Tongue (tissue), 2 donors: ENCODE results near the gene SPG11. TPM values are rescaled to one million over a fixed set of nuclear protein-coding genes. Genes with fewer than 3 reads are reported as not detected.
"Not testable (repeated sequence)": the region's sequence is repeated elsewhere in the genome, so short reads cannot be mapped to it uniquely, and the experiment has no call there.

Experiments used
- DNase-seq: peaks from one replicate; pipeline ENCODE4 v3.0.0-alpha.2; 2015
- total RNA-seq: library from RNA; depleted of rRNA; stranded (reverse); fragments of >200 nt; gene quantifications from one replicate; pipeline ENCODE4 v1.2.3, GENCODE V29; 2014

Gene SPG11
- 82.6 TPM for total RNA-seq

- DNase-seq, result peak; percentile 99
These were observed at the start of gene SPG11 for GRCh38 chr15:44663410-44664308. SPG11 (minus strand) TSS chr15:44663662; CDS start chr15:44663647, 15 bp downstream.

DNA sequence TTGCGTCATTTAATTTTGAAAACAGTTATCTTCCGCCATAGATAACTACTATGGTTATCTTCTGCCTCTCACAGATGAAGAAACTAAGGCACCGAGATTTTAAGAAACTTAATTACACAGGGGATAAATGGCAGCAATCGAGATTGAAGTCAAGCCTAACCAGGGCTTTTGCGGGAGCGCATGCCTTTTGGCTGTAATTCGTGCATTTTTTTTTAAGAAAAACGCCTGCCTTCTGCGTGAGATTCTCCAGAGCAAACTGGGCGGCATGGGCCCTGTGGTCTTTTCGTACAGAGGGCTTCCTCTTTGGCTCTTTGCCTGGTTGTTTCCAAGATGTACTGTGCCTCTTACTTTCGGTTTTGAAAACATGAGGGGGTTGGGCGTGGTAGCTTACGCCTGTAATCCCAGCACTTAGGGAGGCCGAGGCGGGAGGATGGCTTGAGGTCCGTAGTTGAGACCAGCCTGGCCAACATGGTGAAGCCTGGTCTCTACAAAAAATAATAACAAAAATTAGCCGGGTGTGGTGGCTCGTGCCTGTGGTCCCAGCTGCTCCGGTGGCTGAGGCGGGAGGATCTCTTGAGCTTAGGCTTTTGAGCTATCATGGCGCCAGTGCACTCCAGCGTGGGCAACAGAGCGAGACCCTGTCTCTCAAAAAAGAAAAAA lies 49.0 kb upstream of the SPG11 start:
- DNase-seq, result peak; percentile 81

DNA sequence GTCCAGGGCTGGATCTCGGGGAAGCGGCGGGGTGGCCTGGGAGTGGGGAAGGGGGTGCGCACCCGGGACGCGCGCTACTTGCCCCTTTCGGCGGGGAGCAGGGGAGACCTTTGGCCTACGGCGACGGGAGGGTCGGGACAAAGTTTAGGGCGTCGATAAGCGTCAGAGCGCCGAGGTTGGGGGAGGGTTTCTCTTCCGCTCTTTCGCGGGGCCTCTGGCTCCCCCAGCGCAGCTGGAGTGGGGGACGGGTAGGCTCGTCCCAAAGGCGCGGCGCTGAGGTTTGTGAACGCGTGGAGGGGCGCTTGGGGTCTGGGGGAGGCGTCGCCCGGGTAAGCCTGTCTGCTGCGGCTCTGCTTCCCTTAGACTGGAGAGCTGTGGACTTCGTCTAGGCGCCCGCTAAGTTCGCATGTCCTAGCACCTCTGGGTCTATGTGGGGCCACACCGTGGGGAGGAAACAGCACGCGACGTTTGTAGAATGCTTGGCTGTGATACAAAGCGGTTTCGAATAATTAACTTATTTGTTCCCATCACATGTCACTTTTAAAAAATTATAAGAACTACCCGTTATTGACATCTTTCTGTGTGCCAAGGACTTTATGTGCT lies 48.4 kb upstream of the SPG11 start:
- peak; percentile 70 for DNase-seq

- DNase-seq, result peak; percentile 98
These were observed 47.8 kb upstream of the SPG11 start, which contains the start of the genes B2M and PATL2 for GRCh38 chr15:44711096-44711742. B2M (plus strand) TSS chr15:44711517; CDS start chr15:44711547, 30 bp downstream. PATL2 (minus strand) TSS chr15:44711323; CDS start chr15:44676490, 34,833 bp downstream.

DNA sequence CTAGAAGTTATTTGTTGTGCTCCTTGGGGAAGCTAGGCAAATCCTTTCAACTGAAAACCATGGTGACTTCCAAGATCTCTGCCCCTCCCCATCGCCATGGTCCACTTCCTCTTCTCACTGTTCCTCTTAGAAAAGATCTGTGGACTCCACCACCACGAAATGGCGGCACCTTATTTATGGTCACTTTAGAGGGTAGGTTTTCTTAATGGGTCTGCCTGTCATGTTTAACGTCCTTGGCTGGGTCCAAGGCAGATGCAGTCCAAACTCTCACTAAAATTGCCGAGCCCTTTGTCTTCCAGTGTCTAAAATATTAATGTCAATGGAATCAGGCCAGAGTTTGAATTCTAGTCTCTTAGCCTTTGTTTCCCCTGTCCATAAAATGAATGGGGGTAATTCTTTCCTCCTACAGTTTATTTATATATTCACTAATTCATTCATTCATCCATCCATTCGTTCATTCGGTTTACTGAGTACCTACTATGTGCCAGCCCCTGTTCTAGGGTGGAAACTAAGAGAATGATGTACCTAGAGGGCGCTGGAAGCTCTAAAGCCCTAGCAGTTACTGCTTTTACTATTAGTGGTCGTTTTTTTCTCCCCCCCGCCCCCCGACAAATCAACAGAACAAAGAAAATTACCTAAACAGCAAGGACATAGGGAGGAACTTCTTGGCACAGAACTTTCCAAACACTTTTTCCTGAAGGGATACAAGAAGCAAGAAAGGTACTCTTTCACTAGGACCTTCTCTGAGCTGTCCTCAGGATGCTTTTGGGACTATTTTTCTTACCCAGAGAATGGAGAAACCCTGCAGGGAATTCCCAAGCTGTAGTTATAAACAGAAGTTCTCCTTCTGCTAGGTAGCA lies 47.0 kb upstream of the SPG11 start:
- DNase-seq, result no peak

GRCh38 chr15:44706946-44707636 lies 43.6 kb upstream of the SPG11 start:
- no peak for DNase-seq

- DNase-seq, result no peak
These were observed 42.9 kb upstream of the SPG11 start for GRCh38 chr15:44706401-44706800.

DNA sequence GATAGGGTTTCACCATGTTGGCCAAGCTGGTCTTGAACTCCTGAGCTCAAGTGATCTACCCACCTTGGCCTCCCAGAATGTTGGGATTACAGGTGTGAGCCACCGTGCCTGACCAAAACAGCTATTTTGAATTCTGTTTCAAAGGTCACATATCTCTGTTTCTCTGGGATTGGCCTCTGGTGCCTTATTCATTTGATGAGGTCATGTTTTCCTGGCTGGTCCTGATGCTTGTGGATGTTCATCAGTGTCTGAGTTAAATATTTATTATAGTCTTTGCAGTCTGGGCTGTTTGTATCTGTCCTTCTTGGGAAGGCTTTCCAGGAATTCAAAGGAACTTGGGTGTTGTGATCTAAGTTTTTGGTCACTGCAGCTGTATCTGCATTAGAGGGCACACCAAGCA lies 42.5 kb upstream of the SPG11 start:
- no peak for DNase-seq

- not testable (repeated sequence) for DNase-seq
These were observed 37.2 kb upstream of the SPG11 start for GRCh38 chr15:44700676-44701075.

- no peak for DNase-seq
These were observed 35.2 kb upstream of the SPG11 start for GRCh38 chr15:44698641-44699040.

DNA sequence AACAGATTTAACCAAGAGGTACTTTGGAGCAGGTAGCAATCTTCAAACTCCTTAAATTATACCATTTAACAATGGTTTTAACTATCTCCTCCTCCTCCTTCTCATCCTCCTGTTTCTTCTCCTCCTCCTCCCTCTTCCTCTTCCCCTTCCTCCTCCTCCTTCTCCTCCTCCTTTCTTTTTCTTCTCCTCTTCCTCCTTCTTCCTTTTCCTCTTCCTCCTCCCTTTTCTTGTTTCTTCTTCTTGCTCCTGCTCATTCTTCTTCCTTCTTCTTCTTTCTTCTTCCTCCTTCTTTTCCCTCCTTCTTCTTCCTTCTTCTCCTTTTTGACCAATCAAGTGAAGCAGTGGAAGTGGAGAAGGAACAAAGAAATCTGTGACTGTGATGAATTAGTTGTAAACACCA lies 33.6 kb upstream of the SPG11 start:
- no peak for DNase-seq

- DNase-seq, result no peak
These were observed 31.8 kb upstream of the SPG11 start for GRCh38 chr15:44695294-44695693.

- no peak for DNase-seq
These were observed 31.0 kb upstream of the SPG11 start for GRCh38 chr15:44694416-44694815.

DNA sequence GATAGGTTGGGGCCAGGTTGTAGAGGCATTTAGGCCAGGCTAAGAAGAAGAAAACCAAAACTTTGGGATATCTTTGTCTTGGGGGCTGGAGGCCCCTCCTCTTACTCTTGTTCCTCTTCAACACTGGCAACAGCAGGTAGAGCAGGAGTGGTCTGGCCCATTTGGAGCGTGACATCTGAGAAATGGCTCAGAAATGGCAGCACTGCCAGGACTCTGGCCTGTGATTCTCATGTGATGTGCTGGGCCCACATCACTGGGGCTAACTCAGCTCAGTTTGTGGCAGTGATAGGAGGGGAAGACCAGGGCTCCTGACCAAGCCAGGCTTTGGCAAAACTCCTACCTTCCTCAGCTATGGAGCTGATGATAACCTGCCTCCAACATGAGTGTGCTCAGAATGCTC lies 29.2 kb upstream of the SPG11 start:
- DNase-seq, result no peak

- DNase-seq, result not testable (repeated sequence)
These were observed 26.8 kb upstream of the SPG11 start for GRCh38 chr15:44690245-44690644.

DNA sequence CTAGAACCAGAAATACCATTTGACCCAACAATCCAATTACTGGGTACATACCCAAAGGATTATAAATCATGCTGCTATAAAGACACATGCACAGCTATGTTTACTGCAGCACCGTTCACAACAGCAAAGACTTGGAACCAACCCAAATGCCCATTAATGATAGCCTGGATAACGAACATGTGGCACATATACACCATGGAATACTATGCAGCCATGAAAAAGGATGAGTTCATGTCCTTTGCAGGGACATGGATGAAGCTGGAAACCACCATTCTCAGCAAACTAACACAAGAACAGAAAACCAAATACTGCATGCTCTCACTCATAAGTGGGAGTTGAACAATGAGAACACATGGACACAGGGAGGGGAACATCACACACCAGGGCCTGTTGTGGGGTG lies 25.9 kb upstream of the SPG11 start:
- DNase-seq, result not testable (repeated sequence)

DNA sequence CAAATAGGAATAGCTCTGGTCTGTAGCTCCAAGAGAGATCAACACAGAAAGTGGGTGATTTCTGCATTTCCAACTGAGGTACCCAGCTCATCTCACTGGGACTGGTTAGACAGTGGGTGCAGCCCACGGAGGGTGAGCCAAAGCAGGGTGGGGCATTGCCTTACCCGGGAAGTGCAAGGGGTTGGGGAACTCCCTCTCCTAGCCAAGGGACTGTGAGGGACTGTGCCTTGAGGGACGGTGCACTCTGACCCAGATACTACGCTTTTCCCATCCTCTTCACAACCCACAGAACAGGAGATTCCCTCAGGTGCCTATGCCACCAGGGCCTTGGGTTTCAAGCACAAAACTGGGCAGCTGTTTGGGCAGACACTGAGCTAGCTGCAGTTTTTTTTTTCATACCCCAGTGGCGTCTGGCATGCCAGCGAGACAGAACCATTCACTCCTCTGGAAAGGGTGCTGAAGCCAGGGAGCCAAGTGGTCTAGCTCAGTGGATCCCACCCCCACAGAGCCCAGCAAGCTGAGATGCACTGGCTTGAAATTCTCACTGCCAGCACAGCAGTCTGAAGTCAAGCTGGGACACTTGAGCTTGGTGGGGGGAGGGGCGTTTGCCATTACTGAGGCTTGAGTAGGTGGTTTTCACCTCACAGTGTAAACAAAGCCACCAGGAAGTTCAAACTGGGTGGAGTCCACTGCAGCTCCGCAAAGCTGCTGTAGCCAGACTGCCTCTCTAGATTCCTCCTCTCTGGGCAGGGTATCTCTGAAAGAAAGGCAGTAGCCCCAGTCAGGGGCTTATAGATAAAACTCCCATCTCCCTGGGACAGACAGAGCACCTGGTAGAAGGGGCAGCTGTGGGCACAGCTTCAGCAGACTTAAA lies 19.6 kb upstream of the SPG11 start:
- DNase-seq, result peak; percentile 19

GRCh38 chr15:44682211-44682610 lies 18.7 kb upstream of the SPG11 start:
- no peak for DNase-seq

DNA sequence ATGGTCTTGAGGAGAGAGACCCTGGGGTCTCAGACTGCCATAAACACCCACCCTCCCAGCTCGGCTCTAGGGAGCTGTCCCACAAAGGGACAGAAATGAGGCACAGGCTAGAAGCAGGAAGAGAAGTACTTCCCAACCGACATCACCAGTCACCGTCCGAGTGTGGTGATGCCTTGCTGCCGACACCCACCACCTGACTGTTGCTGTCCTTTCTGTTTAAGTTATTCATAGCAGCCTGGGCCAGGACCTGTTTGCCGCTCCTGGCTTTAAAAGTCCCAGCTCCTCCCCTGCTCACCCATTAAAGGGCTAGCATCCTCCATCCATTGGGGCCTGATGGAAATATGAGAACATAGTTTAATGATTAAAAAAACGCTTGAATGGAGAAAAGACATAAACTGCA lies 13.2 kb upstream of the SPG11 start:
- no peak for DNase-seq

DNA sequence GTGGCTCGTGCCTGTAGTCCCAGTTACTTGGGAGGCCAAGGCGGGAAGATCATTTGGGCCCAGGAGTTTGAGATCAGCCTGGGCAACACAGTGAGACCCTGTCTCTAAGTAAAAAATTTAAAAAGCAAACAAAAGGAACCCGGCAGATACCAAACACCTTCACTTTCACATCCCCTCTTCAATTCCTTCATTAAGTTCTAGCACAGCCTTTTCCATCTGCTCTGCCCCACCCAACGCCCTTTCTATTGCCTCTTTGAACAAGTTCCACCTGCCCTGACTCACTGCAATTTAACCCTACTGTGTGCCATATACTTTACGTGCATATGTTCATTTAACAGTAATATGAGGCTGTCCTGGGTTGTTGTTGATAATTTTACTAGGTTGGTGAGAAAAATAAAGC lies 12.4 kb upstream of the SPG11 start:
- DNase-seq, result no peak
